ENCODE data around the gene IRAK1.

The IRAK1 gene

DNA sequence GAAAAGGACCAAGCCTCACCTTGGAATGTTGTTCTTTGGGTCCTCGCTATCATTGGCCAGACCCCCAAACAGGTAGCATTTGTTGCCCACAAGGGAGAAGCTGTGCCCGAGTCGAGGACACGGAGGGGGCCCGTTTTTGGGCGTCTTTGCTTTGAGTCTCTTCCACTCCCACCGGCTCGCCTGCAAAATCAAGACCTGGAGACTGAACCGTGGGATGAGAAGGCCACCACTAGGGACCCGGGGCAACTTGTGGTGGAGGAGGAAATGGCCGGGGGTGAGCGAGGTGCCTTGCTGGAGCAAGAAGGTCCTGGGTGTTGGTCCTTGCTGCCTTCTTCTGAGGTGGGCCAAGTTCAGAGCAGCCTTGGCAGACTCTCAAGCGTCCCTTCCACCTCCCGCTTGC lies 55.6 kb downstream of the IRAK1 start:
- H3K27ac ChIP-seq, result no peak overlapping the region
- no peak overlapping the region for H3K9ac ChIP-seq
- peaks cover 61 to 100% (median 90%) of the 10 kb centered on the region in 11 experiments for H3K27me3 ChIP-seq
- no peak overlapping the region for H3K4me2 ChIP-seq
- no peak for TF ChIP-seq Cebpa-rat (IDR thresholded peaks at IDR 0.05)
- no peaks in the 10 kb centered on the region; a peak in 1 of 22 replicates for H3K9me3 ChIP-seq (replicated peaks in 1 of 11)
- peaks cover 51 to 76% (median 62%) of the 10 kb centered on the region in 11 experiments for H3K36me3 ChIP-seq
- H3K4me1 ChIP-seq, result peaks cover 34 to 48% (median 45%) of the 10 kb centered on the region in 10 experiments
- H4K20me1 ChIP-seq, result peaks cover 46 to 100% (median 100%) of the 10 kb centered on the region in 11 experiments; a peak in 21 of 22 replicates
- no peak overlapping the region for H3K4me3 ChIP-seq

DNA sequence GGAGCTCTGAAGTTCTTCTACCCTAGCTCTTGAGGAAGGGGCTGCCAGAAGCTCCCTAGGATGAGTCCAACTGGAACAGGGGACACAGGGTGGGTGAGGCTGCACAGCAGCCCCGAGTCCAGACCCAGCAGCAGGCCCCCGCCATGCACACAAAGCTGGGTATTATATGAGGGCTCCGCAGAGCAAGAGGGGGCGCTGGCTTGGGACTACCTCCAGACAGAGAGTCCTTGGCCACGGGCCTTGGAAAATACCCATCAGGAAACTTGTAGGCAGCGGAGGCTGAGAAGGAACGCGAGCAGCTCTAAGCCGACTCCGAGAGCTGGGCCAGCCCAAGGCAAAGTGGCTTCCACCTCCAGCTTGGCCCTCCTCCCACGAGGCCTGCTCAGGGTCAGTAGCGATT lies 56.2 kb downstream of the IRAK1 start:
- H3K4me1 ChIP-seq, result peaks cover 33 to 44% (median 40%) of the 10 kb centered on the region in 10 experiments
- no peak overlapping the region for H3K9ac ChIP-seq

DNA sequence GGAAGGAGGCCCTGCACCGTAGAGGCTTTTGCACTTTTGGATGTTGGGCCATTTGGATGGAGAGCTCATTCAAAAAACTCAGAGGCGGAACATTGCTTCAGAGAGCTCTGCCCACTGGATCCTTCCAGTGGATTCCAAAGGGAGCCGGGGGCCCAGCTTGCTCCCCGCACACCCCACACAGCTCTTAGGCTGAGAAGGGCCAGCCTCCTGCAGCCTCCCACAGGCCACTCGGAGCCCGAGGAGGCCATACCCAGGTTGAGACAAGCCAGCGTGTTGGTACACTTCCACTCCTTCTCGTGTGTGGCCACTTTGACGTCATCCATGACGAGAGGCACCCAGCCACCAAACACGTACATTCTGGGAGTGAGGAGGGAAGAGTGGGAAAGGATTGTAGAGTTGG lies 58.4 kb downstream of the IRAK1 start:
- Histone ChIP-seq H3K27ac (no peak overlapping the region), H3K36me3 (peaks cover 79 to 95% (median 86%) of the 10 kb centered on the region in 11 experiments), H3K9ac (no peak overlapping the region), H4K20me1 (peaks cover 19 to 100% (median 100%) of the 10 kb centered on the region in 11 experiments; a peak in 21 of 22 replicates), H3K9me3 (replicated peaks in 1 of 11) (no peaks in the 10 kb centered on the region; a peak in 1 of 22 replicates), H3K4me1 (peaks cover 11 to 22% (median 18%) of the 10 kb centered on the region in 10 experiments), H3K4me3 (no peak overlapping the region), H3K27me3 (peaks cover 34 to 86% (median 64%) of the 10 kb centered on the region in 11 experiments), H3K4me2 (no peak overlapping the region)
- TF ChIP-seq Cebpa-rat (IDR thresholded peaks at IDR 0.05), result no peak

More for the DNA sequence above, 56.2 kb downstream of the IRAK1 start:
- Histone ChIP-seq H3K4me3 (no peak overlapping the region), H3K27me3 (peaks cover 56 to 100% (median 86%) of the 10 kb centered on the region in 11 experiments), H3K36me3 (peaks cover 57 to 81% (median 67%) of the 10 kb centered on the region in 11 experiments), H4K20me1 (peaks cover 40 to 100% (median 100%) of the 10 kb centered on the region in 11 experiments; a peak in 21 of 22 replicates), H3K27ac (no peak overlapping the region), H3K9me3 (replicated peaks in 1 of 11) (no peaks in the 10 kb centered on the region; a peak in 1 of 22 replicates), H3K4me2 (no peak overlapping the region)
- TF ChIP-seq Cebpa-rat (IDR thresholded peaks at IDR 0.05), result no peak

DNA sequence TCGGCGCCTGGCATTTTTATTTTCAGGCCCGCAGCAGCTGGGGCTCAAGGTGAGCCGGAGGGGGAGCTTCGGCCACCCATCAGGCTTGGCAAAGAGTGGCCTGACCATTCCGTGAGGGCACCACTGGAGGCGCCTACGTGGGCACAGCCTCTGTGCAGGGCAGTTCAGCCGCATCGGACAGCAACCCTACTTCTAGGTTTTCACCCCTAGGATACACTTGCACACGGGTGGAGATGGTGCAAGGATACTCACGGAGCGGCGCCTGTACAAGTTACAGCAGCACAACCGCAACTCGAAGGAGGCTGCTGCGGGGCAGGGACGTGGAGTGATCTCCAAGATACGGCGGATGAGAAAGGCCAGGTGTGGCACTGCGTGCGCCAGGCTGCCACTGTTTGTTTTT lies 58.9 kb downstream of the IRAK1 start:
- Histone ChIP-seq H3K27me3 (peaks cover 29 to 86% (median 59%) of the 10 kb centered on the region in 11 experiments), H3K36me3 (peaks cover 85 to 100% (median 91%) of the 10 kb centered on the region in 11 experiments), H4K20me1 (peaks cover 14 to 100% (median 100%) of the 10 kb centered on the region in 11 experiments; a peak in 21 of 22 replicates), H3K9ac (no peak overlapping the region), H3K27ac (no peak overlapping the region), H3K9me3 (replicated peaks in 1 of 11) (no peaks in the 10 kb centered on the region; a peak in 1 of 22 replicates), H3K4me3 (no peak overlapping the region), H3K4me2 (no peak overlapping the region), H3K4me1 (peaks cover 6 to 17% (median 13%) of the 10 kb centered on the region in 10 experiments)
- no peak for TF ChIP-seq Cebpa-rat (IDR thresholded peaks at IDR 0.05)
